Tongue (tissue), 2 donors: ENCODE measurements around the gene GFAP. TPM values are rescaled to one million over a fixed set of nuclear protein-coding genes. Genes with fewer than 3 reads are reported as not detected.

Experiments
- DNase-seq: peaks from one replicate; pipeline ENCODE4 v3.0.0-alpha.2; 2015
- total RNA-seq: library from RNA; depleted of rRNA; stranded (reverse); fragments of >200 nt; gene quantifications from one replicate; pipeline ENCODE4 v1.2.3, GENCODE V29; 2014

Gene GFAP
- total RNA-seq, 1 donor from 2014 or later, result 1.7 TPM

DNA sequence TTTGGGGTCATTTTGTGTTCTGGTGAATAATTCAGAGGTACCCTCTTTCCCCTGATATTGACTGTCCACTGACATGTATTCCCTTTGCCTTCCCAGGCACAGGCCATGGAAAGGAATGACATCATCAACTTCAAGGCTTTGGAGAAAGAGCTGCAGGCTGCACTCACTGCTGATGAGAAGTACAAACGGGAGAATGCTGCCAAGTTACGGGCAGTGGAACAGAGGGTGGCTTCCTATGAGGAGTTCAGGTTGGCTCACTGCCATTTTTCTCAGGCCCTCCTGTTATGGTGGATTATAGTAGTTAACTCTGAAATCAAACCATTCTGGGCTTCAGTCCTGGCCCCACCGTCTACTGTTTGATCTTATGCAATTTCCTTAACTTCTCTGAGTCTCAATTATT lies 14.4 kb downstream of the GFAP start:
- DNase-seq, result peak; percentile 87

DNA sequence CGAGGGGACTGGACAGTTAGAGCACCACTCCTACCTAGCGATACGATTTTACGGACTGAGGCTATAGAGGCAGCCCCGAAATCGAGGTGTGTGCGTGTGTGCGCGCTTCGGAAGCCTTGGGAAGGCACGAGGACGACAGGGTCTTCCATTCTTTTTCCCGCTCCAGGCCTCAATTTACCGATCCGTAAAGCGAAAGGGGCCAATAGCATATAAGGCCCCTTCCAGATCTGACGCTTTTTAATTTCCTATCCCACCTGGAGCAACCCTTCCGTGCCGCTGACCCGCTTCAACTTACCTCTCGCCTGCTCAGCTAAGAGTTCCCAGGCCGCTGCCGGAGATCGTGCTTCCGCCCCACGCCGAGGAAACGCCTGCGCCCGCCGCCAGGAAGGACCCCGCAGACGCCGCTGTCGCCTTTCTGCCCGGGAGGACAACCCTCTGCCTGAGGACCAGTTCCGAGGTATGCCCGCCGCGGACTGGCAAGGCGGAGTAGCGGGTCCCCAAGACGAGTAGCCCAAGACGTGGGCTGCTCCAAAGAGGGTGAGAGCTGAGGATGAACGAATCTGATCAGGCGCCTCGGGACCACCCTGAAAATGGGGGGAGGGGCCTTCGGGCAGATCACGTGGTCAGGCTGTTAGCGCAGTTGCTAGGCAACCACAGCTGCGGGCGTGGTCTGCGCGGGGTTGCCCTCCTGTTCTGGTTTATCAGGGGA lies 16.1 kb downstream of the GFAP start, which contains the start of gene EFTUD2:
TSS of gene EFTUD2 (minus strand) at position 372 of the 709 bp plus-strand sequence. CDS start 4,924 bp downstream, outside the sequence.
- DNase-seq, result peak; percentile 96

DNA sequence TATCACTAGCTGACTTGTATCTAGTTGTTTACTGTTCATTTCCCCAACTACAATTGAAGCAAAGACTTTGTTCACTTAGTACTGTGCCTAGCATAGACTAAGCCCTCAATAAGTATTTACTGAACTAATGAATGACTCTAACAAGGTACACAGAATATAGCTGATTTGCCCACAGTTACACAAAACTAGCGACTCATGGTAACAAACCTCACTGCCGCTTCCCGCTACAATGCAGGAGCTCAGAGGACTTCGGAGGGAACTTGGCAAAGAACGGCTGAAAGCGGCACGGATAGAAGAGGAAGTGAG lies 16.6 kb downstream of the GFAP start:
- DNase-seq, result no peak

DNA sequence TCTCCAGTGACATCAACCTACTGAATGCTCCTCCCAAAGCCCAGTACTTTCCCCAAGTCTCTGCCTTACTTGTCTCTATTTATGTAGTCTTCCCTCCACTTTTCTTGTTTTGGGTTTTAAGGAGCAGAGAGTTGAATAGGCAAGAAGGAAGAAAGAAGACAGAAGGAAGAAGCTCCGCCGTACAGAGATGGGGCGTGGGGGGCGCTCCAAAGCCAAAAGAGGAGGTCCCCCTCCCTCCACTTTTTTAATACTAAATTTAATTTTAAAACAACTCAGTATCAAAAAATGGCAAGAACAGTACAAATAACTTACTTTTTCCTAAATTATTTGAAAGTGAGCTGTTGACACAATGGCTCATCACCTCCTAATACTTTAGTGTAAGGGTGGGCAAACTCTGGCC lies 20.7 kb downstream of the GFAP start:
- DNase-seq, result no peak

DNA sequence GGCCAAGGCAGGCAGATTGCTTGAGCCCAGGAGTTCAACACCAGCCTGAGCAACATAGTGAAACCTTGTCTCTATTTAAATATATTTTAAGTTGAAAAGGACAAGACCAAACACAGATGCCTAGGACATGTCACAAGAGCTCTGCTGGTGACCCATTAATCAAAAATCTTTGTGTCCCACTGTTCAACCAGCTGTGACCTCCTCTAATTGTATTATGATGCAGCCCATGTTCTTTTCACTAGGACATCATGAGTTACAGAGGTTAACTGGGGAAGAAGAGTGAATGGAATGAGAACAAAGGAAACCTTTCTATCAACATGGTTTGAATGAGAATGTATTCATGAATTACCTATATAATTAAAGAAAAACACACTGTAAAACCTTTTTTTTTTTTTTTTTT lies 23.1 kb downstream of the GFAP start:
- DNase-seq, result no peak

DNA sequence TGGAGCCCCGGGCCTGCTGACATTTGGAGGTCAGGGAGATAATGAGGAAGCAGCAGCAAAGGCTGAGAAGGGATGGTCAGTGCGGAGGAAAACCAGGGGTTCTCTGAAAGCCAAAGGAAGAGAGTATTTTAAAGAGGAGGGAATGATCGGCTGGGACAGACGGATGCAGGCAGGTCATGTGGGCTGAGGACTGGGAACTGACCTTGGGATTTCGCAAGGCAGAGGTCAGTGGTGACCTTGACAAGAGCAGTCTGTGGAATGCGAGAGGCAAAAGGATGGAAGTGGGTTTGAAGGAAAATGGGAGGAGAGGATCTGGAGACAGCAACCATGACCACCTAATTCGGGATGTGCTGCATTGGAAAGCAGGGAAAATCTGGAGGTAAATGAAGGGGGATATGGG lies 26.3 kb downstream of the GFAP start:
- DNase-seq, result no peak

DNA sequence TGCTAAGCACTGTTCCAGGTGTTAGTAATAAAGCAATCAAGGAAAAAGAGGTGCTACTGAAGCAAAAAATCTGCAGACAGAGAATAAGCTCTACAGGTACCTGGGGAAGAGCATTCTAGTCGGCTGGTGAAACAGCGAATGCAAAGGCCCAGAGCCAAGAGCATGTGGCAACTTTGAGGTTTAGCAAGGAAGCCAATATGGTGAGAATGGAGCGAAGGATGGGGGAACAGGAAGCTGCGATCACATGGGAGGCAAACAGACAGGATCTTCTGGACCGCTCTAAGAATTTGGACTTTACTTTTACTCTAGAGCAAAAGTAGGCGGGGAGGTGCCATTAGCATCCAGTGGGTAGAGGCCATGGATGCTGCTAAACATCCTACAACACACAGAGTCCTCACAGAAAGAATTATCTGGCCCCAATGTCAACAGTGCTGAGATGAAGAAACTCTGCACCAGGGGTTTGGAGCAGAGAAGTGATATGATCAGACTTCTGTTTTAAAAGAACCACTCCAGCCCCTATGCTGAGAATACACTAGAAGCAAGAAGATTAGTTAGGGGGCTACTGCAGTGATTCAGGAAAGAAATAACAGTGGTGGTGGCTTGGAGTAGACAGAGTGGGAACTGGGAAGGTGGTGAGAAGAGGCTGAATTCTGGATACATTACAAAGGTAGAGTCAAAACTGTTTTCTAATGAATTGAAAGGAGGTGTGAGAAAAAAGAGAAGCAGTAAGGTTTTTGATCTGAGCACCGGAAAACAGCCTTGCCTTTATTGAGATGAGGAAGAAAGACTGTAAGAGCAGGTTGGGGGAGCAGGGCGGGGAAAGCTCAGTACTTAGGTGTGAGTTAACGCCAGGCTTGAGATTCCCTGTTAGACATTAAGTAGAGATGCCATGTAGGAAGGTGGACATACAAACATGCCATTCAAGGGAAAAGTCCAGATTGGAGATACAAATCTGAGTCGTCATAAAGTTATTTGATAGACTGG lies 27.0 kb downstream of the GFAP start:
- DNase-seq, result no peak

DNA sequence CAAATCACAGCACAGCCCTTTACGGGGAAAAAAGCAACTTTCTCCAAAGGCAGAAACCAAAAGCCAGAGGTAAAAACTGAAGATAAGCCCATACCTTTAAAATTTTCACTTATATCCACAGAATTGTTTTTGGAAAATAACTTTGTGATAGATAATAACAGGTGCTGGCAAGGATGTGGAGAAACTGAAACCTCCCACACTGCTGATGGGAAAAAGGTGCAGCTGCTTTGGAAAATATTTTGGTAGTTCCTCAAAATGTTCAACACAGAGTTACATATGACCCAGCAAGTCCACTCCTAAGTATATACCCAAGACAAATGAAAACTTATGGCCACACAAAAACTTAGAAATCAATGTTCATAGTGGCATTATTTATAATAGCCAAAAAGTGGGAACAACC lies 28.3 kb downstream of the GFAP start:
- no peak for DNase-seq

DNA sequence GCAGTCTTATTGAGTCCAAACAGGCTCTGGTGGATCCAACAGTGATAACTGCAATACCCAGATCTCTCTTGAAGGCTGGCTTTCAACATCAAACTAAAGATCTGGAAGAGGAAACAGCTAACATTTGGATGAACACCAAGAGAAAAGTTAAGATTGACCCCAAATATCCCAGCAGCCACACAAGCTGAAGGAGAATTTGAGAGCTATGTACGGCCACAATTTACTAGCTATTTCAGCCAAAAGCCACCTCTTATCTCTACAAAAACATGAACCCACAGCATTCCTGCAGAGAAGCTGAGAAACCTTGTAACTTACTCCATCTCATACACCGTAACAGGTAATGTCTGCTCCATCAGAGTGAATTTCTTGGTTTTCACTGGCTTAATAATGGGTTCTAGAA lies 30.4 kb downstream of the GFAP start:
- no peak for DNase-seq

DNA sequence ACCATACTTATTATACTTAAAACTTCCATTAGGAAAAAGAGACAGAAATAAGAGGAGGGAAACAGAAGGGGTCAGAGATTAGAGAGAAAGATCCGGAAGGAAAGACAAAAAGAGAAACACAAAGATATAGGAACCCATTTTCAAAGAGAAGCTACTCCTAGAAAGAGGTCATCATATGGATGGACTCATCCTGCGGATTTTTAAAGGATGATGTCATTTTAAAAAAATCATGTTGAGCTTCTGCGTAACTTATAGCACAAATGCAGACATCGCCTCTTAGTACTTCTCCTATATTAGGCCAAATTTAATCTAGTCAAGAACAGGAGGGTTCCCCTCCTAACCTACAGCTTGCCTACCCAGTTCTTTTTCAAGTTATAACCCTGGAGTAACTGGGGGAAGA lies 34.2 kb downstream of the GFAP start:
- DNase-seq, result no peak

DNA sequence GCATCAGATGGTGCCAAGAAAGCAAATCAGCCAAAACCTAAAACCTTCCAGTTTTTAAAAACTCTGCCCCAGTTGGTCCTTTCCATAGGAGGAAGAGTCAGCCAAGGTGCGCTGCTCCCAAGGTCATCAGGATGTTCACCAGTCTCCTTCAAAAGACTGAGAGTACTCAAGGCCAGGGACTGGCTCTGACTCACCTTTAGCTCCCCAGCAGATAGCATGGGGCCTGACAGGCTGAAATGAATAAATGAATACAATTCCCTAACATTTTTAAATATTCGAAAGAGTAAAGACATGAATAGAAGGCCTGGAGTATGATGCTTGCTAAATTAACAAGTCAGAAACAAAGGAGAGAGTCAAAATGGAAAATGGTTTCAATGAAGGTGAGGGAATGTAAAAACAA lies 35.2 kb downstream of the GFAP start:
- no peak for DNase-seq

DNA sequence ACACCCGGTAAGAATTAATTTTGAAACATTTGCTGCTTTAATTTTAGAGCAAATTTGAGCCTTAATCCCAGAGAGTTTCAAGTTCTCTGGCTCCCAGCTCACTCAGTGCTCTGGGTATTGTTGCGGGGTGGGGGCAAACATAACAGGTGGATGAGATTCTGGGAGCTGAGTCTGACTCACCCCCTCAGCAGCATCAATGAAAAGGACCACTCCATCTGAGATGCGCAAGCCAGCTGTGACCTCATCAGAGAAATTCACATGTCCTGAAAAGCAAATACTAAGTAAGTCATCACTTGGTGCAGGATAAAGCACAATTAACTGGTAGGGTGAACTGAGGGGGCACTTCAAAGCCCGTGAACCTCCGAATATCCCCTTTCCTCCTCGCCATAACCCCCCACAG lies 35.9 kb downstream of the GFAP start:
- DNase-seq, result no peak

DNA sequence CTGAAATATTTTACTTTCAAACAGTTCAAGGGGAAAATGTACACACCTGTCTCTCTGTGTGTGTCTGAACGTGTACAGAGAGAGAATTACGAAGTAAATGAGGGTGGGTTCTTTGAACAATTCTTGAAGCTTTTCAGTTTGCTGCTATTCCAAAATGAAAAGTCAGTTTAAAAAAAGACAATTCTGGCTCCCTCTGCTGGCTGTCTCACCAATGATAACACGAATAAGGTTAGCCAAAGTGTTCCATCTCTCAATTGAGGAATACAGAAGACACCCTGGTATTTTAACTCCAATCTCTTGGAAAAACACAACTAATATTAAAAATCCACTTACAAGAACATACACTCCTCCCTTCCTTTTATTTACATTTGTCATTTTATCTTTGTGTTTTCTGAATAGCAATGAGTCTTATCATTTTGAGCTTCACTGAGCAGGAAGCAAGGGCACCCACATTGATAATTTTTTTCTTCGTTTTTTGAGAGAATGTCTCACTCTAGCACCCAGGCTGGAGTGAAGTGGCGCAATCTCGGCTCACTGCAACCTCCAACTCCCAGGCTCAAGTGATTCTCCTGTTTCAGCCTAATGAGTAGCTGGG lies 36.6 kb downstream of the GFAP start:
- DNase-seq, result peak; percentile 73

DNA sequence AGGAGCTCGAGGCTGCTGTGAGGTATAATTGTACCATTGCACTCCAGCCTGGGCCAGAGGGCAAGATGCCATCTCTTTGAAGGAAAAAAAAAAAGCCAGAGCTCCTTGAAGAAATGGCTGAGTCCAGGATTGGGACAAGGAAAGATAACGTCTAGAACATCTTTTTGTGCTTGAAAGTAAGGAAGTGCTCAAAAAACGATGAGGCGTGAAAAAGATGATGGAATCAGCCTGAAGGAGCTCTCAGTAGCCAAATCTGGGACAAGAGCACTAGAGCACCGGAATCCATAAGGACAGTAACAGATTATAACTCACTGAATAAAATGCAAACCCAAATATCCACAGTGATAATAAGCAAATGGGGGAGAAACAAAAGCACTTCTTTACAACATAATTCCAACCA lies 38.2 kb downstream of the GFAP start:
- DNase-seq, result no peak

DNA sequence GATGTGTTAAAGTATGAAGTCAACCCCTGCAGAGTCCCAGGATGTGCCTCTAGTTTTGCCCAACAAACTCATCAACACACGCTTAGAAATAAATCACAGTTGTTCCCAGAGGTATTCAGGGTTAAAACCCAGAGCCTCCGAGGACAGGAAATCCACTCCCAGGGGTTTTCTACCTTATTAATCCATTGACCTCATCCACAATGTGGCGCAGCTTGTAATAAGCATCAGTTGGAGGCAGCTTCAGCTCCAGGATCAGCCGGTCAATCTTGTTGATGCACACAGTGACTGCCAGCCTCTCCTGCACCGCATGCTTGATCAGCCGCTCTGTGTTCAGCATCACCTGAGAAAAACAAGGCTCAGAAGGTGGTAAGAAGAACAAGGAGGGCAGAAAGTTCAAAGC lies 39.5 kb downstream of the GFAP start:
- DNase-seq, result no peak

DNA sequence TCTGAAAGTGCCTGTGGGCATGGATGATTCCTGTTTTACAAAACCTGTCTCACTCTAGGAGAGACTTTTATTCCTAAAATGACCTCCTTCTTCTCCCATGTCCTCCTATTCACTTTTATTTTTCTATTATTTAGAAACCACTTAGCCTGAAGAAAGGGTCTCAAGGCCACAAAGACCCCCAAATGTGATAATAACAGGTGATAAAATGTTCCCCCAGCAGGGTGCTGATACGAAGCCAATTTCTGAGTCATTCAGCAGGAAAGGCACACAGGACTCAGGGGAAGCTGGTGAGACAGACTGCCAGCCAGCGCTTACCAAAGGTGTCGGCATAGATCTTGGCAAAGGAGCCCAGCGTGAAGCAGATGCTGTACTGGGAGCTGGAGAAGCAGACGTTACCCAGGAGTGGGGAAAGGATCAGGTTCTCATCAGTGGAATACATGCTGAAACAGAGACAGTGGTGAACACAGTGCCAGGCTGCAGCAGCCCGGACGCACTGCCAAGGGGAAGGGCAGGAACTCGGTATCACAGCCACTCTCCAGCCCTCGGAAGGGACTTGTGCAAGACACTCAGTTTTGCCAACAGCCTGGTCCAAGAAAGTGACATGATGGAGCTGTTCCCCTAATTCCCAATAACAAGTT lies 43.0 kb downstream of the GFAP start:
- DNase-seq, result no peak

DNA sequence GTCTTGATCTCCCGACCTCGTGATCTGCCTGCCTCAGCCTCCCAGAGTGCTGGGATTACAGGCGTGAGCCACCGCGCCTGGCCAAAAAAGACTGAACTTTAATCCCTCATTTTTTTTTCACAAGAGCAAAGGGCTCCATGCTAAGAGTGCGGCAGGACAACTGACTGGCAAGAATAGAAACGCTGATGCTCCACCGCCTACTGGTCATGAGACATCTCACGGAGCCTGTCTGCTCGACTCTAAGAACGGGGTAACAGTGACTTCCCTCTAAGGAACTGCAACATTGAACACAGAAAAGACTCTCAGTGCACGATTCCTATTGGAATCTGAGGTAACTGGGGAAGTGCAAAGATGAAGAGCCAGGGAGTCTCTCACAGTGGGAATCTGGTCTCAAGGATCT lies 43.7 kb downstream of the GFAP start:
- DNase-seq, result no peak

DNA sequence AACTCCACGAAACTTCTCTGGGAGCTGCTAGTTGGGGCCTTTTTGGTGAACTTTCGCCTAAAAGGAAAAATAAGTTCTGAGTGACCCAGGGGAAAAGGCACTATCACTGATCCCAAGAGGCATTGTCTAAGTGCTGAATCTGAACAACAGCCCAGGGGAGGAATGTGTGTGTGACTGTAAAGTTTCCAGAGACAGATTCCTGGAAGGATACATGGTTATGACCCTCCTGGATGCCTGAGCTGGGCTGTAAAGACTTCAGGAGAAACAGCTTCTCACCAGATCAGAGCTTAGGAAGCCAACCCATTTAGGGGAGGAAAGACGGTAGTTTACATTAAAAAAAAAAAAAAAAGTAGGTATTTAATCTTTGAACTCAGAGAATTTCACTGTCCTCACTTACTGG lies 47.5 kb downstream of the GFAP start:
- DNase-seq, result no peak

DNA sequence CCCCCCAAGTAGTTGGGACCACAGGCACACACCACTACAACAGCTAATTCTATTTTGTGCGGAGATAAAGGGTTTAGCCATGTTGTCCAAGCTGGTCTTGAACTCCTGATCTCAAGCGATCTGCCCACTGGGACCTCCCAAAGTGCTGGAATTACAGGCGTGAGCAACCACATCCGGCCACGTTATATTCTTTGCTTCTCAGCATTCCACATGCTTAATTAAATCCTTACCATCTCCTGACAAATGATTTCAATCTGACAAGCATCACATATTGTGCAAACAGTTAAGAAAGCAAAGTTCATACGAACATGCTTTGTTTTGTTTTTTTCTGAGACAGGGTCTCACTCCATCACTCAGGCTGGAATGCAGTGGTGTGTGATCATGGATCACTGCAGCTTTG lies 49.4 kb downstream of the GFAP start:
- no peak for DNase-seq

DNA sequence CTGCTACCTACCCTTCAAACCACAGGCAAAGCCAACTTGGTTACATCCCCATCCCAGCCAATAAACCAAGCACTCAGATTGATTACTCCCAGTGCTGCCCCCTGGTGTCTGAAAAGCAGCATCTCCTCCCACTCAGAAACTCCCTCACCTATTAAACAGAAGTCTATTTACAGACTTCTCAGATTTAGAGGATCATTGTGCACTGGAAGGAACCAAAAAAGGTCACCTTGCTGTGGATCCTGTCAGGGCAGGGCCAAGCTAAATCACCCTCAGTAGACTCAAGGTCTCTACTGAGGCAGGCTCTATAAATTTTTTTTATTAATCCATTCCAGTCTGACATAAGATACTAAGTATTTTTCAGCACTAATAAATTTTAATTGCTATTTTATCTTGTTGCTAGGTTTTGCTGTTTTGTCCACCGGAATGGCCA lies 50.1 kb downstream of the GFAP start:
- peak; percentile 91 for DNase-seq

DNA sequence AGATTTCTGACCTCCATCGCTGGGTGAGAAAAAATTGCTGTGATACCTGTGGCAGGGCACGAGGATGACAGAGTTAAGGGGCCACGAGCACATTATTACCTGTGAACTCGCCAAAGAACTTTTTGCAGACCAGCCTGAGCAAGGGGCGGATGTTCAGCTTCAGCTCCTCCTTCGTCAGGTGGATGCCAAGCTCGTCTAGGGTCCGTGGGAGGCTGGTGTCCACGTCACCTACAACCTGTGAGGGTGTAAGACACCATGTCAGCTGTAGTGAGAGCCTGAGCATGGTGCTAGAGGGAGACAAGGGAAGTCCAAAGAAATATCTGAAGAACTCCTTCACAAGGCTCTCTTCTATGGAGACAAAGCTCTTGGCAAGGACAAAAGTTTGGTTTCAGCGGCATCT lies 50.5 kb downstream of the GFAP start:
- DNase-seq, result no peak

DNA sequence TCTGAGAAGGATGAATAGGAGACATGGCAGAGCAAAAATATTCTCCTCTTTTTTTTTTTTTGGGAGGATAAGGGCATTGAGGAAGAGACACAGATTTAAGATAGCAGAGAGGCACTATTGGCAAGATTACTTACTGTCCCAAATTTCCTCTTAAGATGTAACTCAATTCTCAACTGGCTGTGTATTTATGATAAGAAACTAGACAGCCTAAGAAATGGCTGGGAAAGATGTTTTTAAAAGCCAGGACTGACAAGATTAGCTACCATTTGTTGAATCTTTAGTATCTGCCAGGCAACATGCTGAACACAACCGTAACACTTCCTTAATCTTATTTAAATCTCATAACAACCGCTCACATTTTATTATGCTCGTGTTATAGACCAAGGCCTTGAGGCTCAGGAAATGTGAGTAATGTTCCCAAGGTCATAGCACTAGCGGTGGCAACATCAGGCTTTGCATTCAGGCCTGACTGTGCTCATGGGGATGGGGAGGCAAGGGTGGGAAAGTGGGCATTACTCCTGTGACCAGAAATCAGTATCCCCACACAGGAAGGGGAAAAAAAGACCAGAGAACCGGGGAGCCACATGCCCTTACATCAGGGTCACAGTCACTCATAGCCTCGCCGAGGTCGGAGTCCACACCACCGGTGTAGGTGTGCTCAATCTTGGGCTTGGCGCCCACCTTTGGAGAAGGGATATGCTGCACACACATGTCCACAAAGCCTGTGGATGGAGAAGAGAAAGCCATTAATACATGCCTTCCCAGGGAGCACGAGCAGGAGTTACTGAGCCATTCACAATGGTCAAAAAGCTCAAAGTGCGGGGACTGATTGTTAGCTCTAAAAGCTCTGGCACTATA lies 52.0 kb downstream of the GFAP start:
- DNase-seq, result no peak
